ENCODE data around the gene BPIFA3.

DNA sequence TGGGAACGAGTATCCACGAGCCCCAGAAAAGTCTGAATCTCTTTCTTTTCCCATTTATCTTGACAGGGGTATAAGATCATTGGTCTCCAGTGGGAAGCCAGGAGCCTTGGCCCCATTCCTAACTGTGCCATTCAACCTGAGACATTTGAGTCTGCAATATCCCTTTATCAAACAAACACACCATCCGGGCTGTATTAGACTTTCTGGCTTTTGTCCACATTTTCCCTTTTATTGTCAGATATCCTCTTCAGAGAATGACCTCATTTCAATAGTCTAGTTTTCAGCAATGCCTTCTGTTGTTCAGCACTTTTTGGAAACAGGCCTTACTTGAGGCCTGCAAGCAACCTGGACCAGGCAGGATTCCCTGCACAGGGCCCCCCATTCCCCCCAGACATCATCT lies 34.3 kb downstream of the BPIFA3 start:
- TF ChIP-seq CTCF (IDR thresholded peaks at IDR 0.05) (no peak), POLR2A (IDR thresholded peaks at IDR 0.05) (no peak)
